Measurements from ENCODE around the gene ZNF45. TPM values are rescaled to one million over a fixed set of nuclear protein-coding genes. Genes with fewer than 3 reads are reported as not detected.

Gene ZNF45
- polyA plus RNA-seq, 3 donors = 2.1 to 6.3 (median 6.0) TPM

GRCh38 chr19:43976732-43977131, 41.6 kb upstream of the ZNF45 start:
- Histone ChIP-seq H3K4me3 (replicated peaks in 1 of 3; ENCODE audit: low read depth in 2 of 3, low read length in 3 of 3) (no peak overlapping the region), H3K9me3 (replicated peaks in 1 of 2; ENCODE audit: control insufficient read depth in 1 of 2, insufficient read depth in 1 of 2, low read length in 2 of 2) (peaks cover 18 to 71% of the 10 kb centered on the region in 2 donors), H2AFZ (ENCODE audit: insufficient read depth, low read depth, low read length, poor library complexity, severe bottlenecking) (no peak overlapping the region), H3K27me3 (ENCODE audit: control insufficient read depth in 2 of 2, insufficient read depth in 2 of 2, low read length in 2 of 2) (no peaks in the 10 kb centered on the region), H3K36me3 (replicated peaks in 1 of 2; ENCODE audit: control insufficient read depth in 1 of 2, insufficient read depth in 2 of 2, low read length in 2 of 2) (no peaks in the 10 kb centered on the region), H4K20me1 (ENCODE audit: insufficient read depth, low read length) (no peaks in the 10 kb centered on the region), H3K9ac (ENCODE audit: insufficient read depth, low read length, poor library complexity, severe bottlenecking) (no peak overlapping the region), H3K4me2 (replicated peaks; ENCODE audit: extremely low read depth, low read length, poor library complexity, severe bottlenecking) (no peak overlapping the region), H3K79me2 (ENCODE audit: insufficient read depth, low read length) (no peaks in the 10 kb centered on the region), H3K4me1 (ENCODE audit: control insufficient read depth in 1 of 2, insufficient read depth in 2 of 2, low read length in 2 of 2) (no peaks in the 10 kb centered on the region), H3K27ac (ENCODE audit: low read depth in 1 of 2, low read length in 2 of 2) (no peak overlapping the region)
- Mint-ChIP-seq H3K36me3 (no peaks in the 10 kb centered on the region), H3K27me3 (ENCODE audit: low read depth in 3 of 3) (no peaks in the 10 kb centered on the region), H3K4me3 (no peak overlapping the region), H3K4me1 (no peaks in the 10 kb centered on the region), H3K9me3 (peaks cover 27 to 62% (median 58%) of the 10 kb centered on the region in 7 donors), H3K27ac (no peak overlapping the region)
- DNase-seq = no peak
- WGBS (ENCODE audit: insufficient coverage) = no CpG with 5 or more reads among the region's 1 CpG
- TF ChIP-seq CTCF (IDR thresholded peaks at IDR 0.05) = no peak
- intact Hi-C loops (cut with micrococcal nuclease) = no loop called here

GRCh38 chr19:43966079-43966694, 31.1 kb upstream of the ZNF45 start:
- Histone ChIP-seq H4K20me1 (ENCODE audit: insufficient read depth, low read length) (no peaks in the 10 kb centered on the region), H3K4me1 (ENCODE audit: control insufficient read depth in 1 of 2, insufficient read depth in 2 of 2, low read length in 2 of 2) (no peaks in the 10 kb centered on the region), H3K4me3 (replicated peaks in 1 of 3; ENCODE audit: low read depth in 2 of 3, low read length in 3 of 3) (peak overlapping the region in 1 of 3 experiments; percentile 0), H3K27ac (ENCODE audit: low read depth in 1 of 2, low read length in 2 of 2) (no peak overlapping the region), H2AFZ (ENCODE audit: insufficient read depth, low read depth, low read length, poor library complexity, severe bottlenecking) (no peak overlapping the region), H3K27me3 (ENCODE audit: control insufficient read depth in 2 of 2, insufficient read depth in 2 of 2, low read length in 2 of 2) (no peaks in the 10 kb centered on the region), H3K9ac (ENCODE audit: insufficient read depth, low read length, poor library complexity, severe bottlenecking) (no peak overlapping the region), H3K4me2 (replicated peaks; ENCODE audit: extremely low read depth, low read length, poor library complexity, severe bottlenecking) (no peak overlapping the region), H3K9me3 (replicated peaks in 1 of 2; ENCODE audit: control insufficient read depth in 1 of 2, insufficient read depth in 1 of 2, low read length in 2 of 2) (peaks cover 37 to 92% of the 10 kb centered on the region in 2 donors), H3K79me2 (ENCODE audit: insufficient read depth, low read length) (no peaks in the 10 kb centered on the region), H3K36me3 (replicated peaks in 1 of 2; ENCODE audit: control insufficient read depth in 1 of 2, insufficient read depth in 2 of 2, low read length in 2 of 2) (peaks cover 13 to 46% of the 10 kb centered on the region in 2 donors)
- no peaks in the 10 kb centered on the region for H3K4me1 Mint-ChIP-seq
- no peaks in the 10 kb centered on the region for H3K27me3 Mint-ChIP-seq (ENCODE audit: low read depth in 3 of 3)
- no peak for DNase-seq
- no peak overlapping the region for H3K4me3 Mint-ChIP-seq
- intact Hi-C loops (cut with micrococcal nuclease) = no loop called here
- no peak overlapping the region for H3K27ac Mint-ChIP-seq
- WGBS (ENCODE audit: insufficient coverage) = 100% methylated on average over 1 of the region's 3 CpGs
- H3K9me3 Mint-ChIP-seq = peaks cover 39 to 87% (median 78%) of the 10 kb centered on the region in 7 donors
- TF ChIP-seq CTCF (IDR thresholded peaks at IDR 0.05) = no peak
- H3K36me3 Mint-ChIP-seq = peaks cover 25 to 35% of the 10 kb centered on the region in 2 donors

Data from CD14-positive monocyte (primary cell).